HG03108 (cell line): Measurements from ENCODE around the gene MIER2.

Experiments
- ATAC-seq: cut with Tn5 transposase; IDR thresholded peaks from one replicate; pipeline ENCODE4 v1.9.1; 2021; ENCODE audit warnings: moderate library complexity; ENCODE audit not compliant: unreplicated experiment

The MIER2 gene

DNA sequence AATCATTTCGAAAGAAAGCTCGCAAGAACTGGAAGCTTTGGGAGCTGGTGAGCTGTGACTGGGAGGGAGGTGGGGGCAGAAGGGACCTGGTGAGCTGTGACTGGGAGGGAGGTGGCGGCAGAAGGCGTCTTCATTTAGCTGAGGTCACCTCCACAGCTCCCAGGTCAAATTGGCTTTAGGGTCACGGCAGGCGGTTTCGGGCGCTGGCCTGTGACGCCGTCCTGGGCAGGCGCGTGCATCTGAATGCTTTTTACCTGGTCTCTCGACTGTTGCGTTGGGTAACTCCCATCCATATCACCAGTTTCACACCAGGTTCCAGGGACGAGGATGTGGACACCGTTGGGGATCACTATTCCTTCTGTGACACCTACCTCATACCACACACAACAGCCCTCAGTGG, 35.2 kb upstream of the MIER2 start:
- ATAC-seq = no peak

DNA sequence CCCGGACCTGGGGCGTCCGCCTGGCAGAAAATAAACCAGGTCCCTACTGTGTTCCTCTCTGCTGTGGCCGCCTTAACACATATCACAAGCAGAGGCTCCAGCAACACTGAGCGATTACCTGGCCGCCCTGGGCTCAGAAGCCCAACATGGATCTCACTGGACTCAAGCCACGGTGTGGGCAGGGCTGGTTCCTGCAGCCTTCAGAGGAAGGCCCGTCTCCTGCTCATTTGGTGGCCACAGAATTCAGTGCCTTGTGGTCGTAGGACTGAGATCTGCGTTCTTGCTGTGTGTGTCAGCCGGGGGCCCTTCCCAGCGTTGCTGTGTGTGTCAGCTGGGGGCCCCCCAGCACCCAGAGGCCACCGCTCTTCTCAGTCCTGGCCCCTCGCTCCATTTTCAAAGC, 34.1 kb upstream of the MIER2 start:
- no peak for ATAC-seq

DNA sequence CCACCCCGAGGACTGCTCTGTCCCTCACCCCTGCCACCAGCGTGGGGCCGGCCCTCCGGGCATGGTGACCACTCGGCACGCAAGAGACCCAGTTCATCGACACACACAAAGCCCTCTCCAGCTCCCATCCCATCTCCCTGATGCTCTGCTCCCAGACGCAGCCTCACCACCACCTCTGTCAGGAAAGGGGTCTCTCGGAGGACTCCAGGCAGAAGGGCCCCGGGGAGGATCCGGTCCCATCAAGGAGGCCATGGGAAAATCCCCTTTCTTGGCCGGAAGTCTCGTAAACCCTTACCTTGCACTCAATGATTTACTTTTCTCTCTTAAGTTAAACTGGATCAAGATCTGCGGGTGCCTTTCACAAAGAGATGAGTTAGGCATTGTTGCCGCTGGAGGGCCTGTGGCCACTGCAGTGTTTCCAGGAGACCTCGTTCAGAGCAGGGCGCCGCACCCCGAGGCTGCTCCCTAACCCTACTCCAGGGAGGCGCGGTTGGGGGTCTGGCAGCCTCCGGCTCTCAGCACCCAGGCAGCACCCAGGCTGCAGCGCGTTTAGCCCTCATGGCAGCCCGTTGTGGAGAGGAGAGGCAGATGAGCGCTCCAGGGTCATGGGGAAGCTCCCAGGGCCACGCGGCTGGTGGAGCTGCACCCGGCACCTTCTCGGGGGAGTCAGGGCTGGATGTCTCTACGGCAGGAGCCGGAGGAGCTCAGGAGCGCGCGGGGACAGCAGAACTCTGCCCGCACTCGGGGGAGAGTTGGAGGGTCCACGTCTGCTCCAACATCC, 33.4 kb upstream of the MIER2 start:
- no peak for ATAC-seq

DNA sequence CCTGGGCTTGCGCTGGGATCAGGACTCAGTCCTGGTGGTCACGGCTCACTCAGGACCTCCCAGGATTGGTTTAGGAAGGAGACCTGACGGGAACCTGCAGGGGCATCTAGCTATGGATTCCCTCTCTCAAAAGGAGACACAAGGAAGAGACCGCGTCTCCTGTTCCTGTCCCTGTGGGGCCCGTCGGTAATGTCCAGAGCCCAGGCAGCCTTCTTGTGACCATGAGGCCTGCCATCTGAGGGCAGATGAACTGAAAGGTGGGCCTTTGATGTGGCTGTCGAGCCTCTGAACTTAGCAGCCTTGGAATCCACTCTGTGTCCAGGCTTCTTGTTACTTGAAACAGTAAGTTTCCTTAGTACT, 31.5 kb upstream of the MIER2 start:
- ATAC-seq = no peak

DNA sequence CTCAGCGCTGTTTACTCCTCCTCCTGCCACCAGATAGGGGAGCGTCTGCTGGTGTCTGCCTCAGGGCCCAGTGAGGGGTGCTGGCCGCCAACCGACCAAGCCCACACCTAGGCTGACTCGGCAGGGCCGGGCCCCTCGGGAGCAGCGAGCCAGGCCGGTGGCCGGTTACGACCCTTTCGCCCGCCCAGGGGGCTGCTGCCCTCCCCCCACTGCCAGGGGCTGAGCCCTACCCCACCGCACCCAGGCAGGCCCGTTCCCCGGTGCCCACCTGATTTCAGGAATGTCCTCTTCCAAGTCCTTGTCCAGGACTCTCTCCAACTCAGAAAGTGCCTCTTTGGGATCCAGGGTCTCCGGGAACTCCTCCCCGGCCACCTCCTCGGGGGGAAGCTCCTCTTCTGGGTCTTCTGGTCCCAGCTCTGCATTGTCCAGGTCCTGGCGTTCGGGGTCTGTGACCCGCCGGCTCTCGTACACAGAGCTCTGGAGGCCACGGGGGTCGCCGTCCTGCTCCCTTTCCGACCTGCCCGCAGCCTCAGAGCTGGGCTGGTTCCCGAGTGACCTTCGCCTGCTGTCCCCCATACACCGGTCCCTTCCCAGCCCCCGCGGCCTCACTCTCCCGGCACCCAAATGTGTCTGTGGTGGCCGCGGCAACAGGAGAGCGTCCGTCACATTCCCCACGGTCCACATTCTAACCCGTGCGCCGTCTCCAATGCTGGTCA, 31.0 kb upstream of the MIER2 start:
- ATAC-seq = no peak

DNA sequence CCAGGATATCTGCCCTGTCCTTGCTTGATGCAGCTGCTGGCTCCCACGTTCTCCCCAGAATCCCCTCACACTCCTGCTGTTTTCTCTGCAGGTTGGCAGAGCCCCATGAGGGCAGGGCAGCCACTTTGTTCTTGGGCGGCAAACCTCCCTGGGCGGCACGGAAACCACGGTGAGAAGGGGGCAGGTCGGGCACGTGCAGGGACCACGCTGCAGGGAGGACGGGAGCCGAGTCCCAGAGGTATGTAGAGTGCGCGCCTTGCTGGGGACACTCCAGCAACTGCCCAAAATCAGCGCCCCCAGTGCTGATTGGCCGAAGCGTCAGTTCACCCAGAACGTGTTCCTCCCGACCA, 30.3 kb upstream of the MIER2 start:
- no peak for ATAC-seq

DNA sequence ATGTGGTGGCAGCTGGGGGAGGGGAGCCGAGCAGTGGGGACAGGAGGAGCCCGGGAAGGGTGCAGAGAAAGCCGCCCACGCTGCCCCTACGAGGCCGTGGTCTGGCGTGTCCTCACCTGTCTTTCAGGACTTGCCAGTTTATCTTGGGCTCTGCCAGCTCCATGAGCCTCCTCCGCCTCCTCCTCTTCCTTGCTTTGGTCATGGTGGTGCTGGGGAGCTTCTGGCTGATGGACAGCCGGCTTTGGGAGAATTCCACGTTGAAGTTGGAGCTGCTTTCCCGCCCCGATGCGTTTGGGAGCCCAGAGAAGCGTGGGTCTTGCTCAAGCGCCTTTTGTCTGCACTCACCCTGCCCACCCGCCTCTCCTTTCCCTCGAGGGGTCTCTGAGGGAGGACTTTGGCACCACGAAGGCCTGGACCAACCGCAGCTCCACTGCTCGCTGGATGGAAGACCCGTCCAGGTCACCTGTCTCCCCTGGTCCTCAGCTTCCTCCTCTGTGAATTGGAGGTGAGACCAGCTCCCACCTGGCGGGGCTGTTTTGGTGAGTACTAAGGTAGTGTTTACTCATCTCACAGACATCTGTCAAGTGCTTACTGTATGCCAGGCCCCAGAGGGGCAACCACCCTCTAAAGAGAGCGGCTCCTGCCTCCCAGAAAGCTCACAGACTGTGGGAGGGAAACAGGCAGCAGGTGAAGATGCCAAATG, 29.7 kb upstream of the MIER2 start:
- no peak for ATAC-seq

DNA sequence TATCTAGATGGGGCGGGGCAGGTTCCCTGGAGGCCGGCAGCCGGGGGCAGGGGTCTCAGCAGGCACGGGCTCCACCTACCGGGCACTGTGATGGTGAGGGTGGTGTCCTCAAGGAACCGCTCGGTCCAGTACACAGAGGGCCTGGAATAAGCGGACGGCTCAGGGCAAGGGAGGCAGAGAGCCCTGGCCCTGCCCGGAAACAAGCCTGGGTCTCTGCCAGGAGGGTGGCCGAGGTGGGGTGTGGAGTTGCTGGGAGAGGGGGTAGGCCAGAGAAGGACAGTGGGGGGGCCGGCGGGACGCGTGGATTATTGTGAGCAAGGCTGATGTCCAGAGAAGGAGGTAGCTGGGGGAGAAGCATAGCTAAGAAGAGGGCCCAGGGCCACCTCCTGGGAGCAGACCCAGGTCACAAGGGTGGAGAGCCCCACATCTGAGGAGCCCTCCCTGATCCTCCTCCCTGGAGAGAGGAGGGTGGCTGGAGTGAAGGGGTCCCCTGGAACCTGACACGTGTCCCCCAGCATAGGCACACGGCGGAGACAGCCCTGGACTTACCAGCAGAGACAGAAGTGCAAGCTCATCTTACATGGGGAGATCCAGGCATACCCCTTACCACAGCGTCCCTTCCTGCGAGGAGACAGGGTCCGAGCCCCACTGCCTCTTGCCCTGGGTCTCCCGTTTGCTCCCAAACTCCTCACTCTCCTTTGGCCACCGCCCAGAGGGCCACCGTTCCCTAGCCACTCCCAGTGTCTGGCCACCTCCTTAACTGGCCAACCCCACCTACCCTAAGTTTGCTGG, 29.0 kb upstream of the MIER2 start:
- no peak for ATAC-seq

DNA sequence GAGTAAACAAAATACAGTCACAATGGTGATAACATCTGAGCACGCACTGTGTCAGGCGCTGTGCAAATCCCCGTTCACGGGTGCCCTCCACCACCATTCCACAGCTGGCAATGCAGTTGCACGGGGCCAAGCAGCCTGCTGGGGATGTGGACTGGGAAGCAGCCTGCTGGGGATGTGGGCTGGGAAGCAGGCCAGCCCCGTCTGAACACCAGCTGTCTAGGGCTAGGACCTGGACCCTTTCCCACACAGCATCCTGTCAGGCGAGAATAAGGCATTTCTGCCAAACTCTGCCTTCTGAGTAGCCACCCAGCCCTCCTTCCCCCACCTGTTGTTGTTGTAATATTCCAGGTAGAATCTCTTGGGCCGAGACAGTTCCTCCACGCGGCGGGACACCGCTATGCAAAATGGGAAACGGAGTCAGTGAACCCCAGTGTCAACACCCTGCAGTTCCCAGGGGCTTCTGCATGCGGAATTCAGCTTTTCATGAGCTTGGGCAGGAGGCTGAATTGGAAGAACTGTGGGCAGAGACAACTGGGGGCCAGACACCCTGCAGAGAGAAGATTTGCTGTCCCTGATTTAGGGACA, 27.8 kb upstream of the MIER2 start:
- no peak for ATAC-seq

DNA sequence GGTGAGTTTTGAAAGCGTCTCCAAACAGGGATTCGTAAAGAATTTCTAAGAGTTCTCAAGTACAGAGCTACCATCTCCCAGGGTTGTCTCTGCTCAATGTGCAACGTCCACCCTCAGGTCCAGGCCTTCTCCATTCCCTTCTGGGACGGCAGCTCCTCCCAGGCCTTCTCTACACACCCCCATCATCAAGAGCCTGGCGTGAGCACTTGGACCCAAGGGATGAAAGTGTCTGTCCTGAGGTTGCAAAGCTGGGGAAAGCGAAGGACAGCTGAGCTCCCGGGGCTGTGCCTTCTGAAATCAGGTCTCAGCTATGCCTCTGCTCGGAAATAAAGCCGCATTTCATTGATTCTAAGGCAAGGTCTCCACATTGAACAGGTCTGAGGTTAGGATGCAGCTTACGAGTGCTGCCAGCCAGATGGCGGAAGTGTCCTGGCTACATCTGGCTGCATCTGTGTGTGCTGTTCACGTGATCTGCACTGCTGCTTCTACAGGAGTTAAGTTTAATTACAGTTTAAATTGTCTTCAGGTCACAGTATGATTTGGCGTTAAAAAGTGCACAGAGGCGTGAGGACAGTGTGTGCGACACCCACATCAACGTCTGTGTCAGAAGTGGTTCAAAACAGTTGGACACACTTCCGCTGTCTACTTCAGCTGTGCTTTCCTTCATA, 27.0 kb upstream of the MIER2 start:
- no peak for ATAC-seq

DNA sequence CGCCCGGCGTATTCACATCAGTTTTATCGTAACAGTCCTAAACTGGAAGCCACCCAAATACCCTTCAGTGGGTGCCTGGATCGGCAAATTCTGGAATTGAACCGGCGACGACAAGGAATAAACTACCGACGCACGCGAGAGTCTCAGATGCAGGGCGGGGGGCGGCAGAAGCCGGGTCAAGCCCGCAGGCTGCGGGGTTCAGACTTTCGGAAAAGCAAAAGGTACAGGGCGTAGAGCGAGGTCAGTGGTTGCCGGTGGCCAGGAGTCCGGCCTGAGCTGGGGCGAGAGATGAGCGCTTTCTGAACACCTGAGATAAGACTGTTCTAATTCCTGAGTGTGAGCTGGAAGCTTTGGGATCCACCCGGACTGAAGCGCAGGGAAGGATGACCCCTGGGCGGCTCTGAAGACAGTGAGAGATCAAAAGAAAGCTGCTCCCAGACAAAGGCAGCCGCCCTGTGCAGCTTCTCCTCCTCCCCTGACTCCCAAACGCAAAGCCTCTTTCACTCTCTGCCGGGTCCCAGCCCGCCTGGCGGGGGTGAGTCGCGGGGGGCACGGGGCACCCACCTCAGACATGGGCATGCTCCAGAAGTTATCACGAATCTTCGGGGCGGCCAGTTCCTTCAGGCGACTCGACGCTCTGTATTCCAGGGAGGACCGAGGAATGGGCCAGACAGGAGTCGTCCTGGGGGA, 26.2 kb upstream of the MIER2 start:
- ATAC-seq = no peak

DNA sequence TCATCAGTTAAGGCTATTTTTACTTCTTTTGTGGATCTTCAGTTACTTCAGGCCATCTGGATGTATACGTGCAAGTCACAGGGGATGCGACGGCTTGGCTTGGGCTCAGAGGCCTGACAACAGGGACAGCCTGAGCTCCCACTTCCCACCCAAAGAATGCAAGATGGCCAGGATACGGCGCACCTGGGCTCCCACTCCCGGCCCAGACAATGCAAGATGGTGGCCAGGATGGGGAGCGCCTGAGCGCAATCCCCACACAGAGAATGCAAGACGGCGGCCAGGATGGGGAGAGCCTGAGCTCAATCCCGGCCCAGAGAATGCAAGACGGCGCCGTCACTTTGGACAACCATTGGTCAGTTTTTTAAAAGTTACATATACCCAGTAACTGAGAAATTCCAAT, 25.3 kb upstream of the MIER2 start:
- no peak for ATAC-seq

DNA sequence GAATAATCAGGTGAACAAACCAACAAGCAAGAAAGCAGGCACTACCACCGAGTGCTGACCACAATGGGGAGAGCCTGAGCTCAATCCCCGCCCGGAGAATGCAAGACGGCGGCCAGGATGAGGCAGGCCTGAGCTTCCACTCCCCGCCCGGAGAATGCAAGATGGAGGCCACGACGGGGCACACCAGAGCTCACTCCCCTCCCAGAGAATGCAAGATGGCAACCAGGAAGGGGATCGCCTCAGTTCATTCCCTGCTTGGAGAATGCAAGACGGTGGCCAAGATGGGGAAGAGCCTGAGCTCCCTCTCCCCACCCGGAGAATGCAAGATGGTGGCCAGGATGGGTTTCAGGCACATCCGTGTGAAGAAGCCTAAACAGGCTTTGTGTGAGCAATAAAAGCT, 24.7 kb upstream of the MIER2 start:
- ATAC-seq = no peak

DNA sequence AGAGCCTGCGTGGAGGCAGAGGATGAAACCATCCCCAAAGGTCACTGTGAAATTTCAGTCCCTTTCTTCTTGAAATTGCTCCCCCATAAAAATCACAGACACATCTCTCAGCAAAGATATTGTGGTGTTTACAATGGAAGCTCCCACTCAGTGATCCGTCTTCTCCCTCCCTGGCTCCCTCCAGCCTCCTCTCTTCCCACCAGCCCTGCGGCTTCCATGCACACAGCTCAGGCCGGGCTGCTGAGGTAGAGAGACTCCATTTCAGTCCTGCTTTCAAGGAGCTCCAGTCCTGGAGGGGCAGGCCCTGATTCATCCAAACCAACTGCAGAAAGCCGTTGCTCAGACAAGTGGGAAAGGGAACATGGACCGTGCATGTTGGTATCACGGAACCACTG, 24.0 kb upstream of the MIER2 start:
- no peak for ATAC-seq

DNA sequence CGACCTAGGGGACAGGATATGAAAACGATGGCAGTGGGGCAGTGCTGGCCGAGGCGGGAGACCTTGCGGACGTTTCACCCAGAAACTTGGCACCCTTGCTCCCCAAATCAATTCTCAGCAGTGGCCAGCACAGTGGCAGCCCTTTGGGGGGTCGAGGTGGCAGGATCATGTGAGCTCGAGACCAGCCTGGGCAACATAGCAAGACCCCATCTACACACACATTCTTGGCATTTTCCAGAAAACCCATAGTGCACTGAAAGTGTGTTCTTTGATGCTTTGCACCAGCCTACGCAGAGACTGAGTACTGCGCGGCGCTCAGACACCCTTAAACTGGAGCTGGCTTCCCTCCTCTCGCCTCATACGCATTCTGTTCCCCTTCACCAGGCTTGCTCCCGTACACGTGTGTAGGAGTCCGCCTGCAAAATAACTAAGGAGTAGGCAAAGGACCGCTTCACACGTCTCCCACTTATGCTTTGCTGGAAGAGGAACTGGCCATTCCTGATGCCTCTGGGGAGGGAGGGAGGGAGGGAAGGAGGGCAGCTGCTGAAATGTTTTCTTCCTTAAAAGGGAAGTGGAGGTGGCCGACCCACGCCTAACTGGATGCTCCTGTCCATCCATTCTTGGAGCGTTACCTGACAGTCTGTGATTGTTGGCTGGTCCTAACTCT, 23.5 kb upstream of the MIER2 start:
- no peak for ATAC-seq

DNA sequence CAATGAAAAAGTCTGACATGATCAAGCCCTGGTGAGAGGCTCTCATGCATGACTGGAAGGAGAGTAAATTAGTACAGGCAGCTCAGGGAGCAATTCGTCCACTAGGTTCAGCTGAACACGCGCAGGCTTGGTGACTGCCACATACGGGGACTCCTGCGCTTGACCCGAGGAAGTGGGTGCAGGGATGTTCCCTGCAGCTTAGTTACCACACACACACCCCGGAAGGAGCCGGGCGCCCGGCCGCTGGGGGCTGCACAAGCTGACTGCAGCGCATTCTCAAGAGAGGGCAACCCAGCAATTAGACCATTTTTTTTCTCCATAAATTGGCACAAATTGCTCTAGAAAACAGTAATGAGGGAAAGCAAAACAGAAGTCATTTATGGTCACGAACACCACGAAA, 23.0 kb upstream of the MIER2 start:
- no peak for ATAC-seq

DNA sequence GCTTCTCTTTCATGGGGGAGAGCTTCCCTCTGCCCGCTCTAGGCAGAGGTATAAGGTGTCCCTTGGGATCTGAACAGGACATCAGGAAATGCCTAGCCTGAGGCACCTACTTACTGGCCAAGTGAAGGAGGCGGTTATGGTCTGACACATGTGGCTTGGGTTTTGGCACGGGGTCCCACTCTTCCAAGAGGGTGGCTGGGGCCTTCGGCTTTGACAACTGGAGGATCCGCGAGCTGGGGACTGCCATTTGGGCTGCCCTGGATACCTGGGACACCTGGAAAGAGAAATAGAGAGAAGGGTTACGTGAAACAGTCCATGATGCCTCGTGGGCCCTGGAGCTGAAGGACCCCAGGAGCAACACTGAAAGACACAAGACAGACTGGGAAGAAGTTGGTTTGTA, 22.4 kb upstream of the MIER2 start:
- ATAC-seq = no peak

DNA sequence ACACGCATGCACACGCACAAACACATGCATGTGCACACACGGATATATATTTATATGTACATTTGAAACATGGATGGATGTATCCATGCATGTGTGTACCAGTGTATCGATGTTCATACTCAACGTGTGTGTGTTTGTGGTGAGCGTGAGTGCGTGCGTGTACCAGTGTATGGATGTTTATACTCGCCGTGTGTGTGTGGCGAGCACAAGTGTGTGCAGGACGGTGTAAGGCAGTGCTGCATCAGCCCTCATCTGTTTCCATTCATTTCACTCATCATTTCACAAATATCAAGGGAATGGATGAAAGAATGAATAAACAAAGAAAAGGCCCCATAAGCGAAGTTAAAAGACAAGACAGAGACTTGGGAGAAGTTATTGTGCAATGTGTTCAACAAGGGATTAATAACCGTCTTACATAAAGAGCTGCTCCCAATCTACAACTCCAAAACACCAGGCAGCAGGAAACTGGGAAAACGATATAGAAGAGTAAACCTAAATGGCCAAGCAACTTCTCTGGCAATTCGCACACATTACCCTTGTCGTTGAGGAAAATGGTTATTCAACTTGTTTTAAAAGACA, 21.7 kb upstream of the MIER2 start:
- no peak for ATAC-seq
